ENCODE results near the gene STK32B.

The STK32B gene

GRCh38 chr4:5037553-5038551, 13.4 kb upstream of the STK32B start:
- no peak overlapping the region for H3K4me3 ChIP-seq (ENCODE audit: low read depth, low read length)
- TF ChIP-seq CTCF (IDR thresholded peaks at IDR 0.05; ENCODE audit: low read depth, low read length): no peak

GRCh38 chr4:5039800-5040199, 11.5 kb upstream of the STK32B start:
- no peak overlapping the region for H3K4me3 ChIP-seq (ENCODE audit: low read depth, low read length)
- no peak for TF ChIP-seq CTCF (IDR thresholded peaks at IDR 0.05; ENCODE audit: low read depth, low read length)

GRCh38 chr4:5040856-5041620, 10.2 kb upstream of the STK32B start:
- TF ChIP-seq CTCF (IDR thresholded peaks at IDR 0.05; ENCODE audit: low read depth, low read length): no peak
- H3K4me3 ChIP-seq (ENCODE audit: low read depth, low read length): no peak overlapping the region

DNA sequence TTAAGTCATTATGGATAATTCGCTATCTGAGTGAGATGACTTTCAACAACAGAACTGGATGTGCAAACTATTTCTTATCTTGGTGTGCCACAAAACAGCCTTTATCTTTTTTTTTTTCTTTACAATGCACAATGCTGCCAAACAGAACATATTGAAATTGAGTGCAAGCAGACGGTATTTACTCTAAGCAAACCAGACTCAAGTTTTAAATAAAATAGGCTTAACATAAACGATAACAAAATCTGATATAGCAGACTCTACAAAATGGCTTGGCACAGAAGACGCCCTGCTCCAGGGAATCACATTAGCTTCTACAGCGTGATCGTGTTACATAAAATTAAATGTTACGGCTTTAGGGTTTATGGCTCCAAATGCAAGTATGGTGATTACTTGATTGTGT, 9.6 kb upstream of the STK32B start:
- TF ChIP-seq CTCF (IDR thresholded peaks at IDR 0.05; ENCODE audit: low read depth, low read length): no peak
- H3K4me3 ChIP-seq (ENCODE audit: low read depth, low read length): no peak overlapping the region

GRCh38 chr4:5043579-5043978, 7.7 kb upstream of the STK32B start:
- no peak overlapping the region for H3K4me3 ChIP-seq (ENCODE audit: low read depth, low read length)
- no peak for TF ChIP-seq CTCF (IDR thresholded peaks at IDR 0.05; ENCODE audit: low read depth, low read length)

DNA sequence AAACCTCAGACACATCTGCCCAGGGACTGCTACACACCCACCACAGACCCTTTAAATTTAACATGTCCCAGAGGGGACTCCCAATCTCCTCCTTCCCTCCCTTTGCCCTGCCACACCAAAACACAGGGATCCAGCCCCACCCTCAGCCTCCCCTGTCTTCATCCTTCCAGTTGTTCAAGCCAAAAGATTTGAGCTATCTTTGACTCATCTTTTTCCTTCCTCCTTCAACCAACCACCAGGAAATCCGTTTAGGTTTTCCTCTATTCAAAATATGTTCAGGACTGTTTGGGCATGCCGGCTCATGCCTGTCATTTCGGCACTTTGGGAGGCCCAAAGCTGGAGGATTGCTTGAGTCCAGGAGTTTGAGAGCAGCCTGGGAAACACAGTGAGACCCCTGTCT, 6.9 kb upstream of the STK32B start:
- H3K4me3 ChIP-seq (ENCODE audit: low read depth, low read length): no peak overlapping the region
- no peak for TF ChIP-seq CTCF (IDR thresholded peaks at IDR 0.05; ENCODE audit: low read depth, low read length)

DNA sequence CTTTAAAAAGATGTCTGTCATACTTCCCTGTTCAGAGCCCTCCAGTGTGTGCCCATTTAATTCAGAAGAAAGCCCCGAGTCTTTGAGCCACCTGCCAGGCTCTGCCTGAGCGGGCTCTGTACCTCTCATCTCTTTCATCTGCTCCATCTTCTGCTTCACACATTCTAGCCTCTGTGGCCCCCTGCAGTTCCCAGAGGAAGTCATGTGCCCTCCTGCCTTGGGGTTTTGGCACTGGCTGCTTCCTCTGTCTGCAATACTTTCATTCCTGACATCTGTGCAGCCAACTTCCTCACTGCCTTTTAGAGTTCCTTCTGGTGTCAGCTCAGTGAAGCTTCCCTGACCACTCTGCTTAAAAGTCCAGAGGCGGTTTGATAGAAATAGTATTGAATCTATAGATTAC, 6.2 kb upstream of the STK32B start:
- H3K4me3 ChIP-seq (ENCODE audit: low read depth, low read length): no peak overlapping the region
- TF ChIP-seq CTCF (IDR thresholded peaks at IDR 0.05; ENCODE audit: low read depth, low read length): no peak
